ENCODE results near the gene METTL9. TPM values are rescaled to one million over a fixed set of nuclear protein-coding genes. Genes with fewer than 3 reads are reported as not detected.

Gene METTL9
- total and polyA plus RNA-seq, 2 of the 13 experiments (the other 11 are each of a cell fraction or from before 2014, with no cell fraction given) = 123 to 204 TPM

DNA sequence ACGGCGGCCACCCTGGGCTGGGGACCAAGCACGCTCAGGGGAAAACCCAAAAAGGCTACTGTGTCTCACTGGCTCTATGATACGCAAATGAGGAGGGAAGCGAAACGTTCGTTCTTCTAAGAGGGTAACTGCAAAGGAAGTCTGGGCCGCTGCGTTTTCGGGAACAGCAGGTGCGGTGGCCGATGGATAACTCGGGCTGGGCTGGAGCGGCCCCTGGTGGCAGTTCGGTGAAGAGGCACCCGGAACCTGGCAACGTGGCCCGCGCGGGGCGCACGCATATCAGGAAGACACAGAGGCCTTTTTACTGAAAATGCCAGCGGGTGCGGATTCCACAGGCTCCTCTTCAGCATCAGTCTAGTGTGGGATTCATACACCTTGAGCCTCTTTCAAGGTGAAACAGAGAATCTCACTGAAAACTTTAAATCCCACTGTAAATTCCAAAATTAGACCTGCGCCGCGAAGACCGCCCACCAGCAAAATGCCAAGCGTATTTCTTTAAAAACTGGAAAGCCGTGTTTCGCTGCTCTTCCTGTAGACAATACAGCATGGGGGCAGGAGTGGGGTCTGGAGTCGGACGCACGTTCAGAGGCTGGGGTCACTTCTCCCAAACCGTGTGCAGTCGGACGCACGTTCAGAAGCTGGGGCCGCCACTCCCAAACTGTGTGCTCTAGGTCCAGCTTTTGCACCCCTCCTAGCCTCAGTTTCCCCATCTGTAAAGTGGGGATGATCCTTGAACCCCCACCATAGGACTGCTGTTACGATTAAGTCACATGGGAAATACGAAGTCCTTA, 44.4 kb upstream of the METTL9 start (continued):
- TF ChIP-seq, protein P1, sequence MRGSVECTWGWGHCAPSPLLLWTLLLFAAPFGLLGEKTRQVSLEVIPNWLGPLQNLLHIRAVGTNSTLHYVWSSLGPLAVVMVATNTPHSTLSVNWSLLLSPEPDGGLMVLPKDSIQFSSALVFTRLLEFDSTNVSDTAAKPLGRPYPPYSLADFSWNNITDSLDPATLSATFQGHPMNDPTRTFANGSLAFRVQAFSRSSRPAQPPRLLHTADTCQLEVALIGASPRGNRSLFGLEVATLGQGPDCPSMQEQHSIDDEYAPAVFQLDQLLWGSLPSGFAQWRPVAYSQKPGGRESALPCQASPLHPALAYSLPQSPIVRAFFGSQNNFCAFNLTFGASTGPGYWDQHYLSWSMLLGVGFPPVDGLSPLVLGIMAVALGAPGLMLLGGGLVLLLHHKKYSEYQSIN (CRISPR knock-in tag; IDR thresholded peaks at IDR 0.05; ENCODE audit: borderline replicate concordance) = no peak
- TF ChIP-seq HNRNPH1 (optimal IDR thresholded peaks at IDR 0.05; ENCODE audit: low read depth, low read length) = no peak
- TF ChIP-seq, protein P2, sequence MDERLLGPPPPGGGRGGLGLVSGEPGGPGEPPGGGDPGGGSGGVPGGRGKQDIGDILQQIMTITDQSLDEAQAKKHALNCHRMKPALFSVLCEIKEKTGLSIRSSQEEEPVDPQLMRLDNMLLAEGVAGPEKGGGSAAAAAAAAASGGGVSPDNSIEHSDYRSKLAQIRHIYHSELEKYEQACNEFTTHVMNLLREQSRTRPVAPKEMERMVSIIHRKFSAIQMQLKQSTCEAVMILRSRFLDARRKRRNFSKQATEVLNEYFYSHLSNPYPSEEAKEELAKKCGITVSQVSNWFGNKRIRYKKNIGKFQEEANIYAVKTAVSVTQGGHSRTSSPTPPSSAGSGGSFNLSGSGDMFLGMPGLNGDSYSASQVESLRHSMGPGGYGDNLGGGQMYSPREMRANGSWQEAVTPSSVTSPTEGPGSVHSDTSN (CRISPR knock-in tag; IDR thresholded peaks at IDR 0.05) = no peak
- no peak for TF ChIP-seq GABPA (IDR thresholded peaks at IDR 0.05; ENCODE audit: low read depth, low read length)
- no peak for TF ChIP-seq GABPA (CRISPR knock-in tag; IDR thresholded peaks at IDR 0.05; ENCODE audit: low read depth)
- TF ChIP-seq MBNL3 (CRISPR knock-in tag; conservative IDR thresholded peaks at IDR 0.05) = no peak
- TF ChIP-seq SNRNP70 (IDR thresholded peaks at IDR 0.05; ENCODE audit: low read depth, low read length) = no peak
- TF ChIP-seq NBN (conservative IDR thresholded peaks at IDR 0.05) = no peak
- TF ChIP-seq FOXM1 (CRISPR knock-in tag; IDR thresholded peaks at IDR 0.05) = no peak
- peak; percentile 95; the same call in 1 of the 2 replicates for TF ChIP-seq KLF11 (CRISPR knock-in tag; IDR thresholded peaks at IDR 0.05)
- TF ChIP-seq, protein P3, sequence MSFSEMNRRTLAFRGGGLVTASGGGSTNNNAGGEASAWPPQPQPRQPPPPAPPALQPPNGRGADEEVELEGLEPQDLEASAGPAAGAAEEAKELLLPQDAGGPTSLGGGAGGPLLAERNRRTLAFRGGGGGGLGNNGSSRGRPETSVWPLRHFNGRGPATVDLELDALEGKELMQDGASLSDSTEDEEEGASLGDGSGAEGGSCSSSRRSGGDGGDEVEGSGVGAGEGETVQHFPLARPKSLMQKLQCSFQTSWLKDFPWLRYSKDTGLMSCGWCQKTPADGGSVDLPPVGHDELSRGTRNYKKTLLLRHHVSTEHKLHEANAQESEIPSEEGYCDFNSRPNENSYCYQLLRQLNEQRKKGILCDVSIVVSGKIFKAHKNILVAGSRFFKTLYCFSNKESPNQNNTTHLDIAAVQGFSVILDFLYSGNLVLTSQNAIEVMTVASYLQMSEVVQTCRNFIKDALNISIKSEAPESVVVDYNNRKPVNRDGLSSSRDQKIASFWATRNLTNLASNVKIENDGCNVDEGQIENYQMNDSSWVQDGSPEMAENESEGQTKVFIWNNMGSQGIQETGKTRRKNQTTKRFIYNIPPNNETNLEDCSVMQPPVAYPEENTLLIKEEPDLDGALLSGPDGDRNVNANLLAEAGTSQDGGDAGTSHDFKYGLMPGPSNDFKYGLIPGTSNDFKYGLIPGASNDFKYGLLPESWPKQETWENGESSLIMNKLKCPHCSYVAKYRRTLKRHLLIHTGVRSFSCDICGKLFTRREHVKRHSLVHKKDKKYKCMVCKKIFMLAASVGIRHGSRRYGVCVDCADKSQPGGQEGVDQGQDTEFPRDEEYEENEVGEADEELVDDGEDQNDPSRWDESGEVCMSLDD (CRISPR knock-in tag; IDR thresholded peaks at IDR 0.05; ENCODE audit: borderline replicate concordance) = peak; percentile 74; the same call in 1 of the 2 replicates
- no peak for TF ChIP-seq TBL1XR1 (IDR thresholded peaks at IDR 0.05; ENCODE audit: borderline replicate concordance, low read length, partially characterized antibody)
- TF ChIP-seq ZNF430 (CRISPR knock-in tag; IDR thresholded peaks at IDR 0.05) = peak; percentile 79
- peak; percentile 93 for TF ChIP-seq IRF2 (CRISPR knock-in tag; IDR thresholded peaks at IDR 0.05)
- 0 out of 2 replicates have a peak, but pooled peaks have one; percentile 24 for TF ChIP-seq DR1 (CRISPR knock-in tag; IDR thresholded peaks at IDR 0.05)
- TF ChIP-seq ZNF598 (CRISPR knock-in tag; IDR thresholded peaks at IDR 0.05; ENCODE audit: borderline replicate concordance) = peak; percentile 98
- TF ChIP-seq, protein P4, sequence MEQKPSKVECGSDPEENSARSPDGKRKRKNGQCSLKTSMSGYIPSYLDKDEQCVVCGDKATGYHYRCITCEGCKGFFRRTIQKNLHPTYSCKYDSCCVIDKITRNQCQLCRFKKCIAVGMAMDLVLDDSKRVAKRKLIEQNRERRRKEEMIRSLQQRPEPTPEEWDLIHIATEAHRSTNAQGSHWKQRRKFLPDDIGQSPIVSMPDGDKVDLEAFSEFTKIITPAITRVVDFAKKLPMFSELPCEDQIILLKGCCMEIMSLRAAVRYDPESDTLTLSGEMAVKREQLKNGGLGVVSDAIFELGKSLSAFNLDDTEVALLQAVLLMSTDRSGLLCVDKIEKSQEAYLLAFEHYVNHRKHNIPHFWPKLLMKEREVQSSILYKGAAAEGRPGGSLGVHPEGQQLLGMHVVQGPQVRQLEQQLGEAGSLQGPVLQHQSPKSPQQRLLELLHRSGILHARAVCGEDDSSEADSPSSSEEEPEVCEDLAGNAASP (CRISPR knock-in tag; IDR thresholded peaks at IDR 0.05; ENCODE audit: borderline replicate concordance) = peak; percentile 87
- TF ChIP-seq, protein P5, sequence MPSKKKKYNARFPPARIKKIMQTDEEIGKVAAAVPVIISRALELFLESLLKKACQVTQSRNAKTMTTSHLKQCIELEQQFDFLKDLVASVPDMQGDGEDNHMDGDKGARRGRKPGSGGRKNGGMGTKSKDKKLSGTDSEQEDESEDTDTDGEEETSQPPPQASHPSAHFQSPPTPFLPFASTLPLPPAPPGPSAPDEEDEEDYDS (CRISPR knock-in tag; IDR thresholded peaks at IDR 0.05) = peak; percentile 69; the same call in 1 of the 2 replicates
- TF ChIP-seq ZNF768 (CRISPR knock-in tag; IDR thresholded peaks at IDR 0.05) = peak; percentile 87
- peak; percentile 80 for TF ChIP-seq GATAD2A (CRISPR knock-in tag; IDR thresholded peaks at IDR 0.05)
- no peak for TF ChIP-seq SIN3A (IDR thresholded peaks at IDR 0.05; ENCODE audit: borderline replicate concordance, low read depth, low read length)
- TF ChIP-seq, protein P6, sequence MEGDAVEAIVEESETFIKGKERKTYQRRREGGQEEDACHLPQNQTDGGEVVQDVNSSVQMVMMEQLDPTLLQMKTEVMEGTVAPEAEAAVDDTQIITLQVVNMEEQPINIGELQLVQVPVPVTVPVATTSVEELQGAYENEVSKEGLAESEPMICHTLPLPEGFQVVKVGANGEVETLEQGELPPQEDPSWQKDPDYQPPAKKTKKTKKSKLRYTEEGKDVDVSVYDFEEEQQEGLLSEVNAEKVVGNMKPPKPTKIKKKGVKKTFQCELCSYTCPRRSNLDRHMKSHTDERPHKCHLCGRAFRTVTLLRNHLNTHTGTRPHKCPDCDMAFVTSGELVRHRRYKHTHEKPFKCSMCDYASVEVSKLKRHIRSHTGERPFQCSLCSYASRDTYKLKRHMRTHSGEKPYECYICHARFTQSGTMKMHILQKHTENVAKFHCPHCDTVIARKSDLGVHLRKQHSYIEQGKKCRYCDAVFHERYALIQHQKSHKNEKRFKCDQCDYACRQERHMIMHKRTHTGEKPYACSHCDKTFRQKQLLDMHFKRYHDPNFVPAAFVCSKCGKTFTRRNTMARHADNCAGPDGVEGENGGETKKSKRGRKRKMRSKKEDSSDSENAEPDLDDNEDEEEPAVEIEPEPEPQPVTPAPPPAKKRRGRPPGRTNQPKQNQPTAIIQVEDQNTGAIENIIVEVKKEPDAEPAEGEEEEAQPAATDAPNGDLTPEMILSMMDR (CRISPR knock-in tag; IDR thresholded peaks at IDR 0.05) = peak; percentile 100

Data from HepG2 (cell line).